ENCODE measurements around the gene IRAK2.
"Not testable (repeated sequence)": the region's sequence is repeated elsewhere in the genome, so short reads cannot be mapped to it uniquely, and the experiment has no call there.

Gene IRAK2, protein sequence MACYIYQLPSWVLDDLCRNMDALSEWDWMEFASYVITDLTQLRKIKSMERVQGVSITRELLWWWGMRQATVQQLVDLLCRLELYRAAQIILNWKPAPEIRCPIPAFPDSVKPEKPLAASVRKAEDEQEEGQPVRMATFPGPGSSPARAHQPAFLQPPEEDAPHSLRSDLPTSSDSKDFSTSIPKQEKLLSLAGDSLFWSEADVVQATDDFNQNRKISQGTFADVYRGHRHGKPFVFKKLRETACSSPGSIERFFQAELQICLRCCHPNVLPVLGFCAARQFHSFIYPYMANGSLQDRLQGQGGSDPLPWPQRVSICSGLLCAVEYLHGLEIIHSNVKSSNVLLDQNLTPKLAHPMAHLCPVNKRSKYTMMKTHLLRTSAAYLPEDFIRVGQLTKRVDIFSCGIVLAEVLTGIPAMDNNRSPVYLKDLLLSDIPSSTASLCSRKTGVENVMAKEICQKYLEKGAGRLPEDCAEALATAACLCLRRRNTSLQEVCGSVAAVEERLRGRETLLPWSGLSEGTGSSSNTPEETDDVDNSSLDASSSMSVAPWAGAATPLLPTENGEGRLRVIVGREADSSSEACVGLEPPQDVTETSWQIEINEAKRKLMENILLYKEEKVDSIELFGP

DNA sequence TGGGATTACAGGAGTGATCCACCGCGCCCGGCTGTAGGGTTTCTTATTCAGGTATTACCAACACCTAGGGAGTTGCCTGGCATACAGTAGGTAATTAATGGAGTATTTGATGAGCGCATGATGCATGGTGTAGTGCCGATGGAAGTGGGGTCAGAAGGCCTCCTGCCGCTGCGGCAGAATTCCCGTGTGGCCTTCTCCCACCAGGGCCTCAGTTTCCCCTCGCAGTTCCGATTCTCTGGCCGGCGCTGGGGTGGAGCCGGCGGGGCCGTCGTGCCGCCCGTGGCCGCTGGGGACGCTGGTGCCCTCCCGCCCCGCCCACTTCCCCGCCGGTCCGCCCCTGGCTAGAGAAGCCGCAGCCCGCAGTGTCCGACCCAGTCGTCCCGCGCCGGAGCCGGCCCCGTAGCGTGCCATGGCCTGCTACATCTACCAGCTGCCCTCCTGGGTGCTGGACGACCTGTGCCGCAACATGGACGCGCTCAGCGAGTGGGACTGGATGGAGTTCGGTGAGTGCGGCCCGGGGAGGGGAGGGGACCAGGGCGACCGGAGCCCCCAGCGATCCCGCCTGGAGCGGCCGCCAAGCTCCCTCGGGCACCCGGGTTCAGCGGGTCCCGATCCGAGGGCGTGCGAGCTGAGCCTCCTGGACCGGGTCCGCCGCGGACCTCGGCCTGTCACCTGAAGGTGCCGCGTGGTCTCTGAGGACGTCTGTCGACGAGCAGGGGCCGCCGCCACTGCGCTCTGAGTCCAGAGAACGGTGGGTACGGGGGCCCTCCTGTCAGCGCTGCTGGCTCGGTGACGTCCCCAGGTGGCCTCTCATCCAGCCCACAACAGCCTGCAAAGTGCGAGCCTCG is at the start of gene IRAK2:
IRAK2 (plus strand) TSS at position 374 of the 848 bp plus-strand sequence; CDS start at position 410, 36 bp downstream.
- no peak for DNase-seq

DNA sequence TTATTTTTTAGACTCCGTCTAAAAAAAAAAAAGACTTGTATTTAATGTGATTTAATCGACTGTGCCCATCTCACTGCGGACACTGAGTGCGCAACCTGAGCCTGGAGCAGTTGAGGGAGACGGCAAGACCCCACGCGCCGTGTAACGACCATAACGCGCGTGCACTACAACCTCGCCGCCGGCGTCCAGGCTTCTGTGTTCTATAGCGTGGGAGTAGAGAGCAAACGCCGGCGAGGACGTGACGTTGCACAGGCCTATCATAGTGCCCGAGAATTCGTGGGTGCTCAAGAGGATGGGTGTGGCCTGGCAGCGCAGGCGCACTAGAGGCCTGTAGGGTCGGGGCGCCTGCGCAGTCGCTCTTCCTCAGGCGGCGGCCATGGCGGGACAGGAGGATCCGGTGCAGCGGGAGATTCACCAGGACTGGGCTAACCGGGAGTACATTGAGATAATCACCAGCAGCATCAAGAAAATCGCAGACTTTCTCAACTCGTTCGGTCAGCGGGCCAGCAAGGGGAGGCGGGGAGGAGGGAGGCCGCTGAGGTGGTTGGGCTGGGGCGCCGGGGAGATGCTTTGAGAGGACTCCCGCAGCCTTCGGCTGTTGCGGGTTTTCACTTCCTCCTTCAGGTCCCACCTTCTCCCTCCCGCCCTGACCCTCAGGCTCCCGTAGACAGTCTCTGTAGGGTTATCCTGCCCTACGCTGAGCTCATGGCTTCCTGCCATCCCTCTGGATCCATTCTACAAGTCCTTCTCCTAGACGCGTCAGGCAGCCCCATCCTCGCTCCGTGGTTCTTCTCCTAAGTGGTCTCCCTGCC is 49.2 kb upstream of the IRAK2 start, which contains the start of gene BRK1:
BRK1 (plus strand) TSS at position 350 of the 812 bp plus-strand sequence; CDS start at position 377, 27 bp downstream.
- DNase-seq: peak; percentile 67

DNA sequence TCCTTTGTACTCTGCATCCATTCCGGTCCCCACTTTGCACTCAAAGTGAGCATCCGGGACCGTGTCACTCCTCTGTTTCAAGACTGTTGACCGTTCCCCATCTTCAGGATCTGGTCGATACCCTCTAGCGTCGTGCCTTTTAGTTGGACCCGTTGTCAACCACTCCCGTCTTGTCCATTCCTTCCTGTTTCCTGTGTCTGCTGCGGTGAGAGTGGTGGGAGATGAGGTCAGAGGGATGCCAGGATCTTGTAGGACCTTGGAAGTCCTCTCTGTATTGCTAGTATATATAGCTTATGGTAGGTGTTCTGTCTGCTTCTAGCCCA is 48.6 kb upstream of the IRAK2 start:
- DNase-seq: no peak

DNA sequence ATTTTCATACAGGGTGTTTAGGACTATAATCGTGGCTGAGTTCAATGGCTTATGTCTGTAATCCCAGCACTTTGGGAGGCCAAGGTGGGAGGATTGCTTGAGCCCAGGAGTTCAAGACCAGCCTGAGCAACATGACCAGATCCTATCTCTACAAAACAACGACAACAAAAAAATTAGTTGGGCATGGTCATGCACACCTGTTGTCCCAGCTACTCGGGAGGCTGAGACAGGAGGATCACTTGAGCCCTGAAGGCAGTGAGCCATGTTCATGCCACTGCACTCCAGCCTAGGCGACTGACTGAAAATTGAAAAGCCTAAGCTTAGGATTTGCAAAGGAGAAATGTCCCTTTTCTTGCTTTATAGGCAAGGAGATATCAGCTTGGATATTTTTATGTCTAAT is 47.8 kb upstream of the IRAK2 start:
- no peak for DNase-seq

DNA sequence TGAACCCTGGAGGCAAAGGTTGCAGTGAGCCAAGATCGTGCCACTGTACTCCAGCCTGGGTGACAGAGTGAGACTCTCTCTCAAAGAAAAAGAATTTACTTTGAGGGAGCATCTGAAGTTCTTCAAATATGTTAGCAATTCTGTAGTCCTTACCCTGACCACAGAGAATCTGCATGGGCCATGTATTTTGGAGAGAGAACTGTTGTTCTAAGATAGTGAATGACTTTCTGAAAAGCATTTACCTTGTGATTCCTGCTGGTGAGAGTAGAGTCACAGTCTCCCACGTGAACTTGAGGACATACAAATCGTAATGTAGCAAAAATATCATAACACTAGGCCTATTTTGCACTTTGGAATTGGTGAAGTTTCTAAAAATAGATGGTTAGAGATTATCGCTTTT is 45.3 kb upstream of the IRAK2 start:
- no peak for DNase-seq

- DNase-seq: no peak
Observed at GRCh38 chr3:10121064-10121463, 43.7 kb upstream of the IRAK2 start.

DNA sequence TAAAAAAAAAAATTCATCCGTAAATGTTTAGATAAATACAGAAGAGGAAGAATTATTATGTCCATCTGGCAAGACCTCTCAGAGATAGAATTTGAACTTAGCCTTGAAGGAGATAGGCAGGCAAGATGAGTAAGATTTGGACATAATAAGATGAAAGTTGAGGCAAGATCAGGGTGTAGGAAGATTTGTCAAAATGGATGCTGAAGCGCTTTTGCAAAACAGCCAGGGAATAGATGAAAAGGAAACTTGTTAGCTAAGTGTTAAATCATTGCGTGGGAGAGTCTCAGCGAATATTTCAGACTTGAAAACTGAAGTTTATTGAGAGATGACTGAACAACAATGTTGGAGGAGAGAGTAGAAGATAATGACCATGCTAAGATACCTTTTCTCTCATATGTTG is 42.0 kb upstream of the IRAK2 start:
- DNase-seq: no peak

DNA sequence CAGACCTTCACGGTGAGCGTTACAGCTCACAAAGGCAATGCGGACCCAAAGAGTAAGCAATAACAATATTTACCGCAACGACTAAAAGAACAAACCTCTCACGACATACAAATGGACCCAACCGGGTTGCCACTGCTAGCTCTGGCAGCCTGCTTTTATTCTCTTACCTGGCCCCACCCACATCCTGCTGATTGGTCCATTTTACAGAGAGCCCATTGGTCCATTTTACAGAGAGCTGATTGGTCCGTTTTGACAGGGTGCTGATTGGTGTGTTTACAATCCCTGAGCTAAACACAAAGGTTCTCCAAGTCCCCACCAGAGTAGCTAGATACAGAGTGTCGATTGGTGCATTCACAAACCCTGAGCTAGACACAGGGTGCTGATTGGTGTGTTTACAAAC is 28.8 kb upstream of the IRAK2 start:
- DNase-seq: not testable (repeated sequence)

DNA sequence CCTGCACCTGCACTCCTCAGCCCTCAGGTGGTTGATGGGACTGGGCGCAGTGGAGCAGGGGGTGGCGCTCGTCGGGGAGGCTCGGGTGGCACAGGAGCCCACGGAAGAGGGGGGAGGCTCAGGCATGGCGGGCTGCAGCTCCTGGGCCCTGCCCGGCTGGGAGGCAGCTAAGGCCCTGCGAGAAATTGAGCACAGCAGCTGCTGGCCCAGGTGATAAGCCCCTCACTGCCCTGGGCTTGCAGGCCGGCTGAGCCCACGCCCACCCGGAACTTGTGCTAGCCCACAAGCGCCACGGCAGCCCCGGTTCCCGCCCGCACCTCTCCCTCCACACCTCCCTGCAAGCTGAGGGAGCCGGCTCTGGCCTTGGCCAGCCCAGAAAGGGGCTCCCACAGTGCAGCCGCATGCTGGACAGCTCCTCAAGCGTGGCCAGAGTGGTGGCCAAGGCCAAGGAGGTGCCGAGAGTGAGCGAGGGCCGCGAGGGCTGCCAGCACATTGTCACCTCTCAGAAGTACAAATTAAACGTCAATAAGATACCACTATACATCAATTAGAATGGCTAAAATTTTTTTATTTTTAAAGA is 28.2 kb upstream of the IRAK2 start:
- DNase-seq: no peak

DNA sequence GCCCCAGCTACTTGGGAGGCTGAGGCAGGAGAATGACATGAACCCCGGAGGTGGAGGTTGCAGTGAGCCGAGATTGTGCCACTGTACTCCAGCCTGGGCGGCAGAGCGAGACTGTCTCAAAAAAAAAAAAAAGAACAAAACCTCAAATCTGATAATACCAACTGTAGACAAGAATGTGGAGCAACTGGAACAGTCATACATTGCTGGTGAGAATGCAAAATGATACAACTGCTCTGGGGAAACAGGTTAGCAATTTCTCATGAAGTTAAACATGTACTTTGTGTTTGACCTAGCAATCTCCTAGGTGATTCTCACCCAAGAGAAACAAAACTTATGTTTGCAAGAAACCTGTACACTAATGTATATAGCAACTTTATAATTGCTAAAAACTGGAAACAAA is 27.5 kb upstream of the IRAK2 start:
- DNase-seq: no peak

DNA sequence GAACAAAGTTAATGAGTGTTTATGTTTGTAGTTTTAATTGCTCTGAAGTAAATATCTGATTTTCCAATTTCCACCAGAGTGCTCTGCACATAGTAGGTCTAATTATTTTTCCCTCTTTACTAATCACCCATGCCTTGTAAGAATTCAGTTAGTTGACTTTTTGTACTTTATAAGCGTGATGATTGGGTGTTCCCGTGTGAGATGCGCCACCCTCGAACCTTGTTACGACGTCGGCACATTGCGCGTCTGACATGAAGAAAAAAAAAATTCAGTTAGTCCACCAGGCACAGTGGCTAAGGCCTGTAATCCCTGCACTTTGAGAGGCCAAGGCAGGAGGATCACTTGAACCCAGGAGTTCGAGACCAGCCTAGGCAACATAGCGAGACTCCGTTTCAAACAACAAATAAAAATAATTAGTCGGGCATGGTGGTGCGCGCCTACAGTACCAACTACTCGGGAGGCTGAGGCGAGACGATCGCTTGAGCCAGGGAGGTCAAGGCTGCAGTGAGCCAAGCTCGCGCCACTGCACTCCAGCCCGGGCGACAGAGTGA is 23.6 kb upstream of the IRAK2 start:
- DNase-seq: no peak

DNA sequence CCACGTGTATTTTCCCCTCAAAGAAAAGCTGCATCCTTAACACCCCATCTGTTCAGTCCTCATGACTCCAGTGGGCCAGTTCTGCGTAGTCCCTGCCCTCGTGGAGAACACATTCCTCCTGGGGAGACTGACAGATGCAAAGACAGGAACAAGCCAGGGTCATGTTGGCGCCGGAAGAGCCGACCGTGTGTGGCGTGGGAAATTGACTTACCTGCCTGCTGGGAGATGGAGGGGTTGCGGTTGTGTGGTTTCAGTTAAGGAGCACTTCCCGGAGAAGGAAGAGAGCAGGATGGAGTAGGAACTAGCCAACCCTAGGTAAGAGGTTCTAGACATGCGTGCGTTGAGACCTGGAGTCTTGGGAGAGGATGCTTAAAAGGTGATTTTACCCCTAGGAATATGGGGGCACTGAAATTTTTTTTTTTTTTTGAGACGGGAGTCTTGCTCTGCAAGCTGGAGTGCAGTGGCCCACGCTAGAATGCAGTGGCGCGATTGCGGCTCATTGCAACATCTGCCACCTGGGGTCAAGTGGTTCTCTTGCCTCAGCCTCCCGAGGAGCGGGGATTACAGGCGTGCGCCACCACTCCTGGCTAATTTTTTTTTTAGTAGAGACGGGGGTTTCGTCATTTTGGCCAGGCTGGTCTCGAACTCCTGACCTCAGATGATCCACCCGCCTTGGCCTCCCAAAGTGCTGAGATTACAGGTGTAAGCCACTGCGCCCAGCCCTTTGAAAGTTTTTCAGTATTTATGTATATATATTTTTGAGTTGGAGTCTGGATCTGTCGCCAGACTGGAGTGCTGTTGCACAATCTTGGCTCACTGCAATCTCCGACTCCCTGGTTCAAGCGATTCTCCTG is 21.8 kb upstream of the IRAK2 start:
- no peak for DNase-seq

DNA sequence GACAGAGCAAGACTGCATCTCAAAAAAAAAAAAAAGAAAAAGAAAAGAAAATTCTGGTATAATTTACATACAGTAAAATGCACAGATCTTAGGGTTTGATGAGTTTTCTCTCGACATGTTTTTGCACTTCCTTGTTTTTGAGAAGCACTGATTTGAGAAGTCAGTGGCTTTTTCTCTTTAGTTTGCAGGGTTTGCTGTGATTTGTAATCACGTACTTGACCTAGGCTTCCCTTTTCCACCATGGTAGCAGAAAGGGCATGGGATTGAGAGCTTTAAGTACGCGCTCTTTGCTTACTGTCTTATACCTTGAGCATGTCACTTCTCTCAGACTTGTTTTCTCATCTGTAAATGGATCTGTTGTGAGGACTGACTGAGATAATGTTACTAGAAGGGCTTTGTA is 19.0 kb upstream of the IRAK2 start:
- no peak for DNase-seq

GRCh38 chr3:10149226-10149625 is 15.5 kb upstream of the IRAK2 start:
- DNase-seq: no peak

- DNase-seq: no peak
Observed at GRCh38 chr3:10150987-10151386, 13.7 kb upstream of the IRAK2 start.

- no peak for DNase-seq
Observed at GRCh38 chr3:10154335-10155122, 10.2 kb upstream of the IRAK2 start.

DNA sequence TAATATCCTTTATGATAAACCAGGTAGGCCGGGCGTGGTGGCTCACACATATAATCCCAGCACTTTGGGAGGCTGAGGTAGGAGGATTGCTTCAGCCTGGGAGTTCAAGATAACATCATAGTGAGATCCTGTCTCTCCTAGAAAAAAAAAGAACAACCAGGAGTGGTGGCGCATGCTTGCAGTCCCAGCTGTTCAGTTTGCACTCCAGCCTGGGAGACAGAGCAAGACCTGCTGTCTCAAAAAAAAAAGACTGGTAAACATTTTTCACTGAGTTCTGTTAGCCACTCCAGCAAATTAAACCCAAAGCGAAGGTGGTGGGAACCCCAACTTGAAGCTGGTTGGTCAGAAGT is 9.6 kb upstream of the IRAK2 start:
- DNase-seq: no peak

DNA sequence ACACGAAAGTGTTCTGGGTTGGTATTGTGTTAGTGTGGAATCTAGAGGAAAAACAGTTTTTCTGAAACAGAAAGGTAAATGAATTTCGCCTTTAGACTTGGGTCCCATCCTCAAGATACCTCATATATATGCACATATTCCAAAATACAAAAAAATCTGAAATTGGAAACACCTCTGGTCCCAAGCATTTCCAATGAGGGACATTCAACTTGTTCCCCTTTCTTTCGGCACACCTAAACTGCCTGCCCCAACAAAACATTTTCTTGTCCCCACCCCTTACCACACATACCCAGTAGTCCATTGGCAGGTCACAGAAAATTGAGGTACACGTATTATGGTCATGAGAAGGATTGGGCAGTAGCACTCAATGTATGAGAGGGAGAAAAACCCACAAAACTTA is 9.1 kb upstream of the IRAK2 start:
- DNase-seq: no peak

- DNase-seq: no peak
Observed at GRCh38 chr3:10157031-10157430, 7.7 kb upstream of the IRAK2 start.

- not testable (repeated sequence) for DNase-seq
Observed at GRCh38 chr3:10158555-10158954, 6.2 kb upstream of the IRAK2 start.
